Choroid plexus epithelial cell (primary cell): ENCODE results near the gene MERTK.

Experiments used
- DNase-seq: peaks from one replicate; pipeline ENCODE4 v3.0.0-alpha.2; 2010; ENCODE audit warnings: low read depth
- H3K4me3 ChIP-seq: 2 replicates; pipeline ENCODE4 v1.5.1; 2011; ENCODE audit warnings: low read depth, mild to moderate bottlenecking, control low read depth, low read length, moderate library complexity
- TF ChIP-seq, protein P1 (sequence below): conservative IDR thresholded peaks from 2 replicates; pipeline ENCODE4 v1.5.1; 2011; ENCODE audit warnings: low read depth, mild to moderate bottlenecking, control low read depth, inconsistent platforms, low read length, moderate library complexity

The MERTK gene

DNA sequence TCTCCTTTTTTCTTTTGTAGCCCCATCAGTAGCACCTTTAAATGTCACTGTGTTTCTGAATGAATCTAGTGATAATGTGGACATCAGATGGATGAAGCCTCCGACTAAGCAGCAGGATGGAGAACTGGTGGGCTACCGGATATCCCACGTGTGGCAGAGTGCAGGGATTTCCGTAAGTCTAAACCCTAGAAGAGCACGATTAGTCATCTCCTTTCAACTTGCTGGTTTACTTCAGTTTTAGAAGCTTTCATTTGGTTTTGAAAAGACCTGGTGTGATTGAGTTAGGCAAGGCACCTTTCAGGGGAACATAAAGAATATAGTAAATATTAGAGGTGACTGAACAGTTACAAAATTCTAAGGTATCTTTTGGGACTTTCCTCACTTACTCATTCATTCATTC lies 84.4 kb downstream of the MERTK start:
- TF ChIP-seq, protein P1, sequence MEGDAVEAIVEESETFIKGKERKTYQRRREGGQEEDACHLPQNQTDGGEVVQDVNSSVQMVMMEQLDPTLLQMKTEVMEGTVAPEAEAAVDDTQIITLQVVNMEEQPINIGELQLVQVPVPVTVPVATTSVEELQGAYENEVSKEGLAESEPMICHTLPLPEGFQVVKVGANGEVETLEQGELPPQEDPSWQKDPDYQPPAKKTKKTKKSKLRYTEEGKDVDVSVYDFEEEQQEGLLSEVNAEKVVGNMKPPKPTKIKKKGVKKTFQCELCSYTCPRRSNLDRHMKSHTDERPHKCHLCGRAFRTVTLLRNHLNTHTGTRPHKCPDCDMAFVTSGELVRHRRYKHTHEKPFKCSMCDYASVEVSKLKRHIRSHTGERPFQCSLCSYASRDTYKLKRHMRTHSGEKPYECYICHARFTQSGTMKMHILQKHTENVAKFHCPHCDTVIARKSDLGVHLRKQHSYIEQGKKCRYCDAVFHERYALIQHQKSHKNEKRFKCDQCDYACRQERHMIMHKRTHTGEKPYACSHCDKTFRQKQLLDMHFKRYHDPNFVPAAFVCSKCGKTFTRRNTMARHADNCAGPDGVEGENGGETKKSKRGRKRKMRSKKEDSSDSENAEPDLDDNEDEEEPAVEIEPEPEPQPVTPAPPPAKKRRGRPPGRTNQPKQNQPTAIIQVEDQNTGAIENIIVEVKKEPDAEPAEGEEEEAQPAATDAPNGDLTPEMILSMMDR: no peak
- H3K4me3 ChIP-seq: no peak overlapping the region
- DNase-seq: no peak

DNA sequence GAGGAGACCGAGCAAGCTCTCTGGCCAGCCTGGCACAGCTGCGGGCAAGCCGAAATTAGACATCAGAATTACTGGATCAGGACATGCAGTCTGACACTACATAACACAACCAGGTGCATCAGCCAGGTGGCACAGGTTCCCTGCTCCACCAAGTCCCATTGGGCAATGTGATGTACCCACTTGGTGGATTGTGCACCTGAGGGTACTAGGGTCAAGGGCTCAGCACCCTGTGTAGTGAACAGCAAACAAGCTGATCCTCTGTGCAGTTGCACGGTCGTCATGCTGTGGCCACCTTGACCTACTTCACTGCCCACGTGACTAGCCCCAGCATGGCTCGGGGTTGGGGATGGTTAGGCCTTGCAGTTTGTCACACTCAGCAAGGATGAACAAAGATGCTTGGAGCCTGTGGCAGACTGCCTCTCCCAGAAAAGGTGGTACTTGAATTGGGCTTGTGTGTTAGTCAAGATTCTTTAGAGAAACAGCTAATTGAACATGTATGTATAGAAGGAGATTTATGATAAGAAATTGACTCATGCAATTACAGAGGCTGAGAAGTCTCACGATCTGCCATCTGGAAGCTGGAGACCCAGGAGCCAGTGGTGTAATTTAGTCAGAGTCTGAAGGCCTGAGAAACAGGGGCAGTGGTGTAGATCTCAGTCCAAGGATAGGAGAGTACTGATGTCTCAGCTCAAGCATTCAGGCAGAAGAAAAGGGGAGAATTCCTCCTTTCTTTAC lies 85.2 kb downstream of the MERTK start:
- H3K4me3 ChIP-seq: no peak overlapping the region
- no peak for DNase-seq
- TF ChIP-seq, protein P1: no peak

DNA sequence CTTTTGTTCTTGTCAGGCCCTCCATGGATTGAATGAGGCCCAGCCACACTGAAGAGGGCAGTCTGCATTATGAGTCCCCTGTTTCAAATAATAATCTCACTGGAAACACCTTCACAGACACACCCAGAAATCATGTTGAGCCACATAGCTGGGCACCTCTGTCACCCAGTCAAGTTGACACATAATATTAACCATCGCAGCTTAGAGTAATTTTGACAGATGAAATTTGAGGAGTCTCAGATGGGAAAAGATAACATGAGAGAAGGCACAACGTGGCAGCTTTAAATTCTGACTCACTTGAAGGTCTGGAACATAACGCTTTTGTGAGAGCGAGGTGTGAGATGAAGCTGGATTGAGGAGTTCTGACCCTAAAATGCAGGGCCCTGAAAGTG lies 85.8 kb downstream of the MERTK start:
- no peak overlapping the region for H3K4me3 ChIP-seq
- no peak for DNase-seq
- TF ChIP-seq, protein P1: no peak

DNA sequence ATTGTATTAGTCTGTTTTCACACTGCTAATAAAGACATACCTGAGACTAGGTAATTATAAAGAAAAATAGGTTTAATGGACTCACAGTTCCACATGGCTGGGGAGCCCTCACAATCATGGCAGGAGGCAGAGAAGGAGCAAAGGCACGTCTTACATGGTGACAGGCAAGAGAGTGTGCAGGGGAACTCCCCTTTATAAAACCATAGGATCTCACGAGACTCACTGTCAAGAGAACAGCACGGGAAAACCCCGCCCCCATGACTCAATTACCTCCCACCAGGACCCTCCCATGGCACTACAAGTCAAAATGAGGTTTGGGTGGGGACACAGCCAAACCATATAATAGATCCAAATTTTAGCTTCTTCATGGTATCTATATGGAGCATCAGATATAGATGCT lies 87.1 kb downstream of the MERTK start:
- TF ChIP-seq, protein P1: no peak
- H3K4me3 ChIP-seq: no peak overlapping the region
- no peak for DNase-seq

DNA sequence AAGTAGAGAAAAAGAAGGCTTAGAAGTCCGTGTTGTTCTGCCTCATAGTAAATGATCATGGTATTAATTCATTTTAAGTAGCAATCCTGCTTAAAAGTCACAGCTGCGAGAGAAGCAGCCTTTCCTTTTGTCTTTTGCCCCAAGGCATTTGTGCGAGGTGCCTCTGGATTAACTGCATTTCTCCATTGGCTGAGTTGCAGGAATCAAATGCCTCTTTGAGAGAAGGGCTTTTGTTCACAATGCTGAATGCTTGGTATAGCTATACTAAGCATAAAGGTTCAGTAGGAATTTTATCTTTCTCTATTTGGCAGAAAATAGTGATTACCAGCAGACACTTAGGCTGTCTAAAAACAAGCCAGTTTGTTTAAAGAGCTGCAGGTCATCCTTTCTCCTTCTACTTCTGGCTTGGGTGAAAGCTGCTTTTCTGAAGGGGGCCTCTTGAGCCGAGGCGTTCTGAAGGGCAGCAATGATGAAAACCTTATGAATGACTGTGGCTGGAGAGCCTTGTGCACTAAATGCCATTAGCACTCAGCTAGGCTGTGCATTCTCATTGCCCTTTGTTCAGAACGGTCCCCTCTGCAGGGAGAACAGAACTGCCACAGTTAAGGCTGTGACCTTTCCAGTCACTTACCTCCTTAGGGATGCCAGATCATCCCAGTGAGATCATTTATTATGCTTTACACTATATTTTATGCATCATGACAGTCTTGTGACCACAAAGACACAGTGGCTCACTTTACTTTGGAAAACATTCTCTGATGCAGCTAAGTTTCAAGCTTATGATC lies 87.9 kb downstream of the MERTK start:
- DNase-seq: no peak
- TF ChIP-seq, protein P1: no peak
- no peak overlapping the region for H3K4me3 ChIP-seq

DNA sequence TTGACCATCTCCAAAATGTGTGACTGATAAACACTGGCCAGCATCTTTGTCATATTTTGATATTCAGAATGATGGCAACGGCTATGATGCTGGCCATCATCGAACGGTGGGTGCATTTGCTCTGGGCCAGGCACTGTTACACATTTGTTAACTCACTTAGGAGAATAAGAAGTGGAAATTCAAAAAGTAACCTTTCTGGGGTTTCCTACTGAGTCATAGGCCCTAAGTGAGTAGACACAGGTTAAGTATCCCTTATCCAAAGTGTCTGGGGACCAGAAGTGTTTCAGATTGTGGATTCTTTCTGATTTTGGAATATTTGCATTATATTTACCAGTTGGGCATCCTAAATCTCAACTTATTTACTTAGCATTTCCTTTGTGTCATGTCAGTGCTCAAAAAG lies 92.0 kb downstream of the MERTK start:
- no peak overlapping the region for H3K4me3 ChIP-seq
- TF ChIP-seq, protein P1: no peak
- no peak for DNase-seq
